ENCODE data around the gene PPP2CA. TPM values are rescaled to one million over a fixed set of nuclear protein-coding genes. Genes with fewer than 3 reads are reported as not detected.

Gene PPP2CA
- total and polyA plus RNA-seq, 2 of the 13 experiments (the other 11 are each of a cell fraction or from before 2014, with no cell fraction given) = 82.4 to 171 TPM

- no peak; the same call in 1 of the 2 replicates for TF ChIP-seq CERS6 (CRISPR knock-in tag; IDR thresholded peaks at IDR 0.05)
- TF ChIP-seq ZNF264 (CRISPR knock-in tag; IDR thresholded peaks at IDR 0.05) = peak; percentile 72; the same call in 1 of the 2 replicates
- peak; percentile 62; the same call in 1 of the 2 replicates for TF ChIP-seq IRF2 (CRISPR knock-in tag; IDR thresholded peaks at IDR 0.05)
- no peak for TF ChIP-seq NFE2L2 (IDR thresholded peaks at IDR 0.05; ENCODE audit: low read length)
- TF ChIP-seq TGIF2 (CRISPR knock-in tag; IDR thresholded peaks at IDR 0.05) = no peak; the same call in 1 of the 2 replicates
- no peak for TF ChIP-seq SIX1 (CRISPR knock-in tag; IDR thresholded peaks at IDR 0.05; ENCODE audit: borderline replicate concordance)
- TF ChIP-seq NCOA5 (CRISPR knock-in tag; IDR thresholded peaks at IDR 0.05) = no peak
- TF ChIP-seq PRDM10 (CRISPR knock-in tag; IDR thresholded peaks at IDR 0.05; ENCODE audit: low read depth) = 0 out of 2 replicates have a peak, but pooled peaks have one; percentile 58
- TF ChIP-seq ZNF780A (CRISPR knock-in tag; IDR thresholded peaks at IDR 0.05) = peak; percentile 58; the same call in 1 of the 2 replicates
- TF ChIP-seq ZNF251 (CRISPR knock-in tag; IDR thresholded peaks at IDR 0.05) = no peak
- peak; percentile 91 for TF ChIP-seq ZNF142 (CRISPR knock-in tag; IDR thresholded peaks at IDR 0.05)
- TF ChIP-seq GATA4 (IDR thresholded peaks at IDR 0.05; ENCODE audit: borderline replicate concordance, low read depth) = peak; percentile 78; the same call in 1 of the 2 replicates
- peak; percentile 75; the same call in 1 of the 2 replicates for TF ChIP-seq ZNF367 (CRISPR knock-in tag; IDR thresholded peaks at IDR 0.05; ENCODE audit: borderline replicate concordance)
- no peak for TF ChIP-seq MBNL3 (CRISPR knock-in tag; conservative IDR thresholded peaks at IDR 0.05)
- TF ChIP-seq MIXL1 (CRISPR knock-in tag; IDR thresholded peaks at IDR 0.05) = peak; percentile 29; the same call in 1 of the 2 replicates
- no peak for TF ChIP-seq ZNF75D (CRISPR knock-in tag; IDR thresholded peaks at IDR 0.05; ENCODE audit: borderline replicate concordance)
- TF ChIP-seq LBX2 (CRISPR knock-in tag; IDR thresholded peaks at IDR 0.05; ENCODE audit: borderline replicate concordance) = peak; percentile 88; the same call in 1 of the 2 replicates
- peak; percentile 46; the same call in 1 of the 2 replicates for TF ChIP-seq CCDC6 (CRISPR knock-in tag; IDR thresholded peaks at IDR 0.05)
Measured at GRCh38 chr5:134176511-134177368, 49.1 kb downstream of the PPP2CA start, which contains the start of gene SKP1 (continued).

Data from HepG2 (cell line).